GM12878 (cell line): ENCODE measurements around the gene PCAT6.

ENCODE experiments used
- BRCA1 ChIP-seq: IDR thresholded peaks from 2 replicates; pipeline ENCODE4 v1.6.1; 2011; ENCODE audit warnings: low read depth, low read length, improper control_type of control experiment
- CBX3 ChIP-seq: fragments of 200-600 bp; sonication (generic); IDR thresholded peaks from 2 replicates; pipeline ENCODE4 v1.6.1; 2016; ENCODE audit warnings: low read depth, borderline replicate concordance
- CHD2 ChIP-seq: IDR thresholded peaks from 2 replicates; pipeline ENCODE4 v1.6.1; 2011; ENCODE audit warnings: low read depth, low read length, improper control_type of control experiment, borderline replicate concordance
- EED ChIP-seq: sonication (generic); IDR thresholded peaks from 2 replicates; pipeline ENCODE4 v1.6.1; 2016; ENCODE audit warnings: antibody characterized with exemption, low read depth
- EP300 ChIP-seq, 2 experiments: fragments of 150-350 bp in 1 of 2; IDR thresholded peaks; 2 replicates each; pipeline ENCODE4 v1.6.1; 2011 to 2012; ENCODE audit warnings: low read depth in 2 of 2, low read length in 2 of 2, borderline replicate concordance in 1 of 2, improper control_type of control experiment in 1 of 2, inconsistent platforms in 1 of 2; ENCODE audit not compliant: control insufficient read depth in 1 of 2
- ESRRA ChIP-seq: IDR thresholded peaks from 2 replicates; pipeline ENCODE4 v1.6.1; 2012; ENCODE audit warnings: mild to moderate bottlenecking, low read length, improper control_type of control experiment
- KAT2A ChIP-seq: conservative IDR thresholded peaks from 2 replicates; pipeline ENCODE4 v1.6.1; 2011; ENCODE audit warnings: low read depth, low read length; ENCODE audit not compliant: control insufficient read depth
- POLR2A ChIP-seq: IDR thresholded peaks from 2 replicates; pipeline ENCODE4 v1.6.1; 2011; ENCODE audit warnings: low read depth, mild to moderate bottlenecking, low read length
- POLR2AphosphoS5 ChIP-seq: IDR thresholded peaks from 2 replicates; pipeline ENCODE4 v1.6.1; 2011; ENCODE audit warnings: mild to moderate bottlenecking, low read length, inconsistent platforms
- RB1 ChIP-seq: fragments of 450-650 bp; formaldehyde crosslinking; IDR thresholded peaks from 2 replicates; pipeline ENCODE4 v1.6.1; 2017; ENCODE audit warnings: mild to moderate bottlenecking, borderline replicate concordance
- TAF1 ChIP-seq: IDR thresholded peaks from 2 replicates; pipeline ENCODE4 v1.6.1; 2011; ENCODE audit warnings: mild to moderate bottlenecking, low read depth, low read length, borderline replicate concordance
- TF ChIP-seq, protein P1 (sequence below): IDR thresholded peaks from 2 replicates; pipeline ENCODE4 v1.6.1; 2012; ENCODE audit warnings: low read depth, low read length, improper control_type of control experiment
- TF ChIP-seq, protein P2 (sequence below), 3 experiments: IDR thresholded peaks in 2 of 3; conservative IDR thresholded peaks in 1 of 3; 2 replicates each; pipeline ENCODE4 v1.5.1; 2011; ENCODE audit warnings: low read depth in 3 of 3, low read length in 3 of 3, mild to moderate bottlenecking in 3 of 3, control low read depth in 2 of 3, moderate library complexity in 2 of 3, inconsistent platforms in 1 of 3, mixed read lengths in 1 of 3; ENCODE audit not compliant: control insufficient read depth in 2 of 3, insufficient read depth in 1 of 3; ENCODE audit errors: extremely low read depth in 1 of 3
- TF ChIP-seq, protein P3 (sequence below): IDR thresholded peaks from 2 replicates; pipeline ENCODE4 v1.6.1; 2011; ENCODE audit warnings: mild to moderate bottlenecking, low read depth, low read length, moderate library complexity; ENCODE audit not compliant: insufficient replicate concordance

DNA sequence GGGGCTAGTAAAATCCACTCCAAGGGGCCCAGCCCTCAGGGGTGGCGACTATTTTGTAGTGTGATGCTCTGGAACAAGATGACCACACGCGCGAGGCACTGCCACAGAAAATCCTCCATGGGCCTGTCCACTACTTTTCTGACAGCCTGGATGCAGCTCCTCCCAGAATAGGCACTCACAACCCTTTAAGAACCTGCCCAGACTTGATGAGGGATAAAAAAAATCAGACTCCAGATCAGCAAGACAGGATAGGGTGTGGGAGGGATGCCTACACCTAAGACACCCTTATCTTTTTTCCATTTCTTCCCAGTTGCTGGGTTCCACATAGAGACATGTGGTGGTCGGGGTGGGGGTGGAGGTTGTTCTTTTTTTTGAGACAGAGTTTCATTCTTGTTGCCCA, 33.5 kb downstream of the PCAT6 start:
- no peak for TF ChIP-seq EP300 (IDR thresholded peaks at IDR 0.05; ENCODE audit: borderline replicate concordance in 1 of 2, control insufficient read depth in 1 of 2, low read depth in 2 of 2, low read length in 2 of 2)
- TF ChIP-seq, protein P1, sequence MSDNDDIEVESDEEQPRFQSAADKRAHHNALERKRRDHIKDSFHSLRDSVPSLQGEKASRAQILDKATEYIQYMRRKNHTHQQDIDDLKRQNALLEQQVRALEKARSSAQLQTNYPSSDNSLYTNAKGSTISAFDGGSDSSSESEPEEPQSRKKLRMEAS: no peak
- TF ChIP-seq, protein P2, sequence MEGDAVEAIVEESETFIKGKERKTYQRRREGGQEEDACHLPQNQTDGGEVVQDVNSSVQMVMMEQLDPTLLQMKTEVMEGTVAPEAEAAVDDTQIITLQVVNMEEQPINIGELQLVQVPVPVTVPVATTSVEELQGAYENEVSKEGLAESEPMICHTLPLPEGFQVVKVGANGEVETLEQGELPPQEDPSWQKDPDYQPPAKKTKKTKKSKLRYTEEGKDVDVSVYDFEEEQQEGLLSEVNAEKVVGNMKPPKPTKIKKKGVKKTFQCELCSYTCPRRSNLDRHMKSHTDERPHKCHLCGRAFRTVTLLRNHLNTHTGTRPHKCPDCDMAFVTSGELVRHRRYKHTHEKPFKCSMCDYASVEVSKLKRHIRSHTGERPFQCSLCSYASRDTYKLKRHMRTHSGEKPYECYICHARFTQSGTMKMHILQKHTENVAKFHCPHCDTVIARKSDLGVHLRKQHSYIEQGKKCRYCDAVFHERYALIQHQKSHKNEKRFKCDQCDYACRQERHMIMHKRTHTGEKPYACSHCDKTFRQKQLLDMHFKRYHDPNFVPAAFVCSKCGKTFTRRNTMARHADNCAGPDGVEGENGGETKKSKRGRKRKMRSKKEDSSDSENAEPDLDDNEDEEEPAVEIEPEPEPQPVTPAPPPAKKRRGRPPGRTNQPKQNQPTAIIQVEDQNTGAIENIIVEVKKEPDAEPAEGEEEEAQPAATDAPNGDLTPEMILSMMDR (IDR thresholded peaks at IDR 0.05 in 2 of 3, conservative IDR thresholded peaks at IDR 0.05 in 1 of 3; ENCODE audit: control insufficient read depth in 2 of 3, extremely low read depth in 1 of 3, insufficient read depth in 1 of 3, low read depth in 3 of 3, low read length in 3 of 3): no peak
- TF ChIP-seq RB1: no peak
- TF ChIP-seq, protein P3, sequence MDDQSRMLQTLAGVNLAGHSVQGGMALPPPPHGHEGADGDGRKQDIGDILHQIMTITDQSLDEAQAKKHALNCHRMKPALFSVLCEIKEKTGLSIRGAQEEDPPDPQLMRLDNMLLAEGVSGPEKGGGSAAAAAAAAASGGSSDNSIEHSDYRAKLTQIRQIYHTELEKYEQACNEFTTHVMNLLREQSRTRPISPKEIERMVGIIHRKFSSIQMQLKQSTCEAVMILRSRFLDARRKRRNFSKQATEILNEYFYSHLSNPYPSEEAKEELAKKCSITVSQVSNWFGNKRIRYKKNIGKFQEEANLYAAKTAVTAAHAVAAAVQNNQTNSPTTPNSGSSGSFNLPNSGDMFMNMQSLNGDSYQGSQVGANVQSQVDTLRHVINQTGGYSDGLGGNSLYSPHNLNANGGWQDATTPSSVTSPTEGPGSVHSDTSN: no peak
- no peak for TF ChIP-seq CHD2
- TF ChIP-seq TAF1: no peak
- TF ChIP-seq POLR2AphosphoS5: no peak
- no peak for TF ChIP-seq CBX3
- no peak for TF ChIP-seq BRCA1
- no peak for TF ChIP-seq KAT2A
- TF ChIP-seq EED: no peak
- TF ChIP-seq ESRRA: no peak
- no peak for TF ChIP-seq POLR2A
